Daoy (cell line): ENCODE data around the gene C4orf36. TPM values are rescaled to one million over a fixed set of nuclear protein-coding genes. Genes with fewer than 3 reads are reported as not detected.

ENCODE experiments used
- DNase-seq: peaks from one replicate; pipeline ENCODE4 v3.0.0-alpha.2; 2015; ENCODE audit warnings: low read depth
- total RNA-seq: library from RNA; depleted of rRNA; stranded (reverse); fragments of >200 nt; shearing (Covaris generic); gene quantifications from 2 replicates; pipeline ENCODE4 v1.2.3, GENCODE V29; 2014; rRNA removed

C4orf36 gene
- total RNA-seq, 1 experiment from 2014 or later, result 0.40 TPM

- DNase-seq, result no peak
Measured at GRCh38 chr4:86857341-86858052, 34.7 kb downstream of the C4orf36 start.

DNA sequence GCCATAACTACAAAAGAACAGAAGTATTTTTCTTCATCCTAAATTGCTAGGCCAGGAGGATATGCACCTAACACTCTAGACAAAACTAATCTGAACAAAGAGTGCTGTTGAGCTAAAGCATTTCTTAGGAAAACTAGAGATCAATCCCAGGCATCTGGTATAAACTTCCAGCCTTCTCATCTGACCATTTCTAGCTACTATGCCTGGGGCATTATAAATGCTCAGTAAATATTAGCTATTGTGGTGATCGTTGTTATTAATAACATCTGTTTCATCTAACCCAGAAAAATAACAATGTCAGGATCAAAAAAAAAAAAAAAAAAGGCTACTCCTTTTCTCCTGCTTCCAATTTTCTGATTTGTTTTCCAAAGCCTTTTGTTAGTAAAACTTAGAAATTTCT lies 35.3 kb downstream of the C4orf36 start:
- no peak for DNase-seq

- no peak for DNase-seq
Measured at GRCh38 chr4:86855572-86855971, 36.6 kb downstream of the C4orf36 start.

- DNase-seq, result no peak
Measured at GRCh38 chr4:86853209-86853608, 39.0 kb downstream of the C4orf36 start.

- no peak for DNase-seq
Measured at GRCh38 chr4:86848732-86849619, 43.2 kb downstream of the C4orf36 start, which contains the start of gene SLC10A6. TSS of gene SLC10A6 (minus strand) at chr4:86849384. CDS start at chr4:86849115, 269 bp downstream.

DNA sequence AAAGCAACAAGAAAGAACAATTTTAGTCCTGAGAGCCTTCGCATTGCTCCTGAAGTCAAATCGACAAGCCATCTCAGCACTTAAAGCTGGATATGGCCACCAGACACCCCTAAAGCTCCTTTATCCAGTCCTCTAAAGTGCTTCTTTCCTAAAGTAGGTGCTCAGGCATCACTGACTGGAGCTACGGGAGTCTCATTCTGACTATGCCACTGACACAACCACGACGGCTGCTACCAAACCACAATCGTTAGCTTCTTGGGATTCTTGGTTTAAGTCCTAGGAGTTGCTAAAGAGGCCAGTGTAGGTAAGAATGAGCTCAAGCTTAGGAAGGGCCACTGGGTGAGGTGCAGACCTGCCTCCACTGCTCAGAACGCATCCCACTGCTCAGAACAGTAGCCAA lies 44.1 kb downstream of the C4orf36 start:
- no peak for DNase-seq

GRCh38 chr4:86847571-86847970 lies 44.7 kb downstream of the C4orf36 start:
- DNase-seq, result no peak

DNA sequence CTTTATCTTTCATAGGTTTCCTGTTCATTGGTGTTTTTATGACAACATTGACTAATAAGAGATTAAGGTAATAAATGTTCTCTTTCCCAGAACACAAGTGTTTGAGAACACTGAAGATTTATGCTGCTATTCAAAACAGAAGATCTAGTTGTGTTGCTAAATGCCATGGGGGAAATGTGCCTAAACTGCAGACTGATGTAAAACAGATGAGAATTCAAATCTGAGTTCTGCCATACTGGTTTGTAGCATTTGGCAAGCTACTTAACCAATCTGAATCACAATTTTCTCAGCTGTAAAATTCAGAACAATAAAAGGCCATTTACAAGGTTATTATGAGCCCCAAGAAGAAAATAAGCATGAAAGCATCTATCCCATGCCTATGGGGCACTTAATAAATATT lies 45.3 kb downstream of the C4orf36 start:
- no peak for DNase-seq

GRCh38 chr4:86845593-86845992 lies 46.6 kb downstream of the C4orf36 start:
- no peak for DNase-seq

DNA sequence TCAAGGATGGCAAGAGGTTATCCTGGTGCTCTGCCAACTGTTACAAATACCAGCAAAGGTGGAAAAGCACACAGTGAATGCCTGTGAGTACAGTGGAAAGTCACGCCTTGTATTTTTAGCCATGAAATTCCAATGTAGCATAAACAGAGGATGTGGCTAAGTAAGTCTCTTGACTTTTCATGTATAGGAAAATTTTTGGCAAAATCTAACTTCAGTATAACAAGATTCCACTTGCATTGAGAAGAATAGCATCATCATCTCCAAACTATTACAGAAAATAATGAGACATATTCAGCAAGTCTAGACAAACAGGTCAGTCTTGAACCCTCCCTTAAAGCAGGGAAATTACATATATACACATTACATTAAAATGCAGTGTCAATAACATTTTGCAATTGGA lies 50.9 kb downstream of the C4orf36 start:
- no peak for DNase-seq

GRCh38 chr4:86840858-86841257 lies 51.4 kb downstream of the C4orf36 start:
- DNase-seq, result no peak

DNA sequence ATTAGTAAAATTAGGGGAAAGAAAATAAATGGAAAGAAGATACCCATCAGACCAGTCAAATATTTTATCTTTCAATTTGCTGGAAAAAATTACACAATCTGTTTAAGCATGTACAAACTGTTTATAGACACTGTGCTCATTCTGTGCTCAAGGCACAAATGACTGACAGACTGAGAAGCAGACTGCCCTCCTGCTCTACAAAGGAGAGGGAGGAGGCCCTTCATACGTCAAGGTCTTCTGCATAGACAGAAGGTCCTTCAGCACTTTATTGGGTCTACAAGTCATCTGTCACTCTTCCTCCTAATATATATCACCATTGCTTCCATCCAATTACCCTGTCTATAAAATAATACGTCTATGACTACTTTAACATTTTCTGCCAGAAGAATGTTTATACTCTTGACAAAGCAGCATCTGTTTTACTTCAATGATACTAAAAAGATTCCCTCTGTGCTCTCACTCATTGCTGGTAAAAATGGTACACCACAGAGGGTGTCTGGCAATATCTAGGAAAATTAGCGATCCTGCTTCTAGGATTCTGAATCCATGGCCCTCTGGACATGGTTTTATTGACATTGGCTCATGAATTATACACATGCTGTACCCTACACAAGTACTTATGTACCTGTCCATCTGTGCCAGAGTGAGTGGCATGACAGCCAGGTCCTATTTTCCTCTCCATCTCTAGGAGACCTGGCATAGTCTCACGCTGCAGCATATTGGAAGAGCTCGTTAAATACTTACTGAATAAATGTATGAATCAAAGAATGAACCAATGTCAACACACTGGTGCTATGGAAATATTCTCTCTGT lies 54.3 kb downstream of the C4orf36 start:
- no peak for DNase-seq

DNA sequence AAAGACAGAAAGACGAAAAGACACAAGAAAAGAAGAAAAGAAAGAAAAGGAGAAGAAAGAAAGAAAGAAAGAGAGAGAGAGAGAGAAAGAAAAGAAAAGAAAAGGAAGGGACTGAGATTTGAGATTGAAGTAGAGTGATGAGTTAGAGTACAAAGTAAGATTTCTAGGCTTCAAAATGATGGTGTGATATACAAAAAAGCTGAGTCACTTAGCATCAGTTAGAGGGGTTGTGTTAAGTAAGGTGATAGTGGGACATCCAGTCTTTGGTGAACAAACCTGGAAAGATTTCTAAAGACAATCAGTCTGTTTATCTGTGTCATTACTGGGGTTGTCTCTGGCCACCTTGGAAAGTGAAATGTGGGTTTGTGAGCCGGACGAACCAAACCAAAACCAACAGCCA lies 56.5 kb downstream of the C4orf36 start:
- DNase-seq, result no peak

DNA sequence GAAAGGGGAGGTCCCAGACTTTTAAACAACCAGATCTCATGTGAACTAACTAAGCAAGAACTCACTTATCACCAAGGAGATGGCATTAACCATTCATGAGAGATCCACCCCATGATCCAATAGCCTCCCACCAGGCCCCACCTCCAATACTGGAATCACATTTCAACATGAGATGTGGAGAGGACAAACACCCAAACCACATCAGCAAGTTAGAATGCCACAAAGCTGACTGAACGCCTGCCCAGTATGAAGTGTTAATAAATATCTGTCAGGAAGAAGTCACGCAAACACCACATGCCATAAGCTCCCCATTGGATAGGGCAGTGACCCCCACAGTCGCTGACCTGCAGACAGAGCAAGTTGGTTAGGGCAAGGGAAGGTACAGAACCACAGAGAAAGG lies 57.3 kb downstream of the C4orf36 start:
- peak; percentile 39 for DNase-seq

GRCh38 chr4:86833615-86834014 lies 58.6 kb downstream of the C4orf36 start:
- no peak for DNase-seq

DNA sequence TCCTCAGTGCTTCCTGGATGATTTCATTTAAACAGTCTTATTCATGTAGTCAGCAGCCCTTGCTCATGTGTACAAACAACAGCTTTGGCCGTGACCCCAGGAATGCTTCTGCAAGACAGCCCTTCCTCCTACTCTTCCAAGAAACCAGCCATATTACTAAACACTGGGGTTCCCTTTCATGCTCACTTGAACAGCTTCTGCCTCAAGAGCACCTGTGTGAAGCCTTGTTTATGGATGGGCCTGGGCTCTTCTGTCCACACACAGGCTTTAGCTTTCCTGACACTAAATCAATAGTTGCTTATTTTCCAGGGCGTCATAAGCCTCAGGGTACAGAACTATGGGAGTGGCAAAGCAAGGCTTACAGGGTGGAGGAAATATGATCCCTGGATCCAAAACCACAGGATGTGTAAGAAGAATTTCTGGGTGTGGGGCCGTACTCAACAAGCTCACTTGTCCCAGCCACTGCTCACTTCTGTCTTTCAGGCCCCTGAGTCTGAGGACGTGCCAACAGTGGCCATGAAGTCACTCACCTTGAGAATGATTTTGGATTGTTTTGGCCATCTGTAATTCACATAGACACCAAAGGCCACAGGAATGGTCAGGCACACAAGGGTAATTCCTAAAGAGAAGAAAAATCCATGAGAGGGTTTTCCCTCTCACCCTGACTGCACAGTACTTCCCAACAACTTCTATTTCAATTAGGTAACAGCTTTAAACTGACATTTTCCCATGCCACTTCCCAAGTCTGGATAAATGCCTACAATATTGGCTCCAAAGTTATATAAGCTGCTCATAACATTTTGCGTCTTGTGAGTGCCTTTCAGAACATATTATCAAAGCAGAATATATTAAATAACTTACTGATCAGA lies 60.7 kb downstream of the C4orf36 start:
- DNase-seq, result peak; percentile 67

Other genes with a start within 250 kb of the C4orf36 start
- not detected in 2 replicates for gene SLC10A6, start 43.0 kb downstream of the C4orf36 start, total RNA-seq
- gene AFF1, start 42.6 kb upstream of the C4orf36 start, total RNA-seq, result 3.6 and 4.5 TPM in 2 replicates